ENCODE results near the gene ATG9B. TPM values are rescaled to one million over a fixed set of nuclear protein-coding genes. Genes with fewer than 3 reads are reported as not detected.

Gene ATG9B
- polyA plus RNA-seq, 2 of the 4 experiments (the other 2 are of a cell fraction), result 0.06 to 0.23 TPM

DNA sequence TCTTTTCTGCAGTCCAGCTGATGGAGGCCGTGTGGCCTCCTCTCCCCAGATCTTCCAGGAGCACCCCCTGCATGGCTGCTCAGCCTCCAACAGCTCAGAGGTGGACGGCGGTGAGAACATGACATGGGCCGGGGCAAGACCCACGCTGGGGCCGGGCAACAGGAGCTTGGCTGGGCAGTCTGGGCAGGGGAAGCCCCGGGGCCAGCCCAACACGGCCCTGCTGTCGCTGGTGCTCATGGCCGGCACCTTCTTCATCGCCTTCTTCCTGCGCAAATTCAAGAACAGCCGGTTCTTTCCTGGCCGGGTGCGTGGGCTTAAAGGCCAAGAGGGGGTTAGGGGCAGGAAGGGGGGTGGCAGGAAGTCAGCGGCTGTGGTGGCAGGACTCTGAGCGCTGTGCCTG, 49.7 kb upstream of the ATG9B start:
- ChIA-PET POLR2A (no interaction called here), CTCF (interaction anchor here (1.2 to 27.1 kb wide), 3 partner anchors 11 to 63 kb away, joined by 3 to 412 read pairs (median 64); no protein-coding TSS in a partner anchor)
- H3K4me3 ChIP-seq, result no peak overlapping the region
- no peak for FAIRE-seq
- no peak overlapping the region for H3K4me2 ChIP-seq
- H3K4me1 ChIP-seq, result peaks cover 24% of the 10 kb centered on the region; the same call in 2 of the 3 replicates
- H3K9me3 ChIP-seq, result no peaks in the 10 kb centered on the region
- no peak for DNase-seq (ENCODE audit: low read depth in 1 of 2, low spot score in 1 of 2)
- no peak for ATAC-seq
- no peak overlapping the region for H3K27ac ChIP-seq
- TF ChIP-seq, protein P1, sequence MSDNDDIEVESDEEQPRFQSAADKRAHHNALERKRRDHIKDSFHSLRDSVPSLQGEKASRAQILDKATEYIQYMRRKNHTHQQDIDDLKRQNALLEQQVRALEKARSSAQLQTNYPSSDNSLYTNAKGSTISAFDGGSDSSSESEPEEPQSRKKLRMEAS (IDR thresholded peaks at IDR 0.05), result no peak
- TF ChIP-seq, protein P2, sequence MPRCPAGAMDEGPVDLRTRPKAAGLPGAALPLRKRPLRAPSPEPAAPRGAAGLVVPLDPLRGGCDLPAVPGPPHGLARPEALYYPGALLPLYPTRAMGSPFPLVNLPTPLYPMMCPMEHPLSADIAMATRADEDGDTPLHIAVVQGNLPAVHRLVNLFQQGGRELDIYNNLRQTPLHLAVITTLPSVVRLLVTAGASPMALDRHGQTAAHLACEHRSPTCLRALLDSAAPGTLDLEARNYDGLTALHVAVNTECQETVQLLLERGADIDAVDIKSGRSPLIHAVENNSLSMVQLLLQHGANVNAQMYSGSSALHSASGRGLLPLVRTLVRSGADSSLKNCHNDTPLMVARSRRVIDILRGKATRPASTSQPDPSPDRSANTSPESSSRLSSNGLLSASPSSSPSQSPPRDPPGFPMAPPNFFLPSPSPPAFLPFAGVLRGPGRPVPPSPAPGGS (IDR thresholded peaks at IDR 0.05), result no peak
- no peak for TF ChIP-seq EP300 (IDR thresholded peaks at IDR 0.05)
- TF ChIP-seq ZSCAN20 (CRISPR knock-in tag; IDR thresholded peaks at IDR 0.05), result no peak
- TF ChIP-seq KDM5A (IDR thresholded peaks at IDR 0.05), result no peak
- no peak for TF ChIP-seq EHMT2 (IDR thresholded peaks at IDR 0.05; ENCODE audit: low read depth)
- no peak for TF ChIP-seq RFX5 (IDR thresholded peaks at IDR 0.05)
- TF ChIP-seq ZNF302 (CRISPR knock-in tag; IDR thresholded peaks at IDR 0.05), result no peak
- TF ChIP-seq, protein P3, sequence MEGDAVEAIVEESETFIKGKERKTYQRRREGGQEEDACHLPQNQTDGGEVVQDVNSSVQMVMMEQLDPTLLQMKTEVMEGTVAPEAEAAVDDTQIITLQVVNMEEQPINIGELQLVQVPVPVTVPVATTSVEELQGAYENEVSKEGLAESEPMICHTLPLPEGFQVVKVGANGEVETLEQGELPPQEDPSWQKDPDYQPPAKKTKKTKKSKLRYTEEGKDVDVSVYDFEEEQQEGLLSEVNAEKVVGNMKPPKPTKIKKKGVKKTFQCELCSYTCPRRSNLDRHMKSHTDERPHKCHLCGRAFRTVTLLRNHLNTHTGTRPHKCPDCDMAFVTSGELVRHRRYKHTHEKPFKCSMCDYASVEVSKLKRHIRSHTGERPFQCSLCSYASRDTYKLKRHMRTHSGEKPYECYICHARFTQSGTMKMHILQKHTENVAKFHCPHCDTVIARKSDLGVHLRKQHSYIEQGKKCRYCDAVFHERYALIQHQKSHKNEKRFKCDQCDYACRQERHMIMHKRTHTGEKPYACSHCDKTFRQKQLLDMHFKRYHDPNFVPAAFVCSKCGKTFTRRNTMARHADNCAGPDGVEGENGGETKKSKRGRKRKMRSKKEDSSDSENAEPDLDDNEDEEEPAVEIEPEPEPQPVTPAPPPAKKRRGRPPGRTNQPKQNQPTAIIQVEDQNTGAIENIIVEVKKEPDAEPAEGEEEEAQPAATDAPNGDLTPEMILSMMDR (IDR thresholded peaks at IDR 0.05), result no peak
- TF ChIP-seq PHF8 (IDR thresholded peaks at IDR 0.05; ENCODE audit: borderline replicate concordance, low read depth), result no peak
- TF ChIP-seq, protein P4, sequence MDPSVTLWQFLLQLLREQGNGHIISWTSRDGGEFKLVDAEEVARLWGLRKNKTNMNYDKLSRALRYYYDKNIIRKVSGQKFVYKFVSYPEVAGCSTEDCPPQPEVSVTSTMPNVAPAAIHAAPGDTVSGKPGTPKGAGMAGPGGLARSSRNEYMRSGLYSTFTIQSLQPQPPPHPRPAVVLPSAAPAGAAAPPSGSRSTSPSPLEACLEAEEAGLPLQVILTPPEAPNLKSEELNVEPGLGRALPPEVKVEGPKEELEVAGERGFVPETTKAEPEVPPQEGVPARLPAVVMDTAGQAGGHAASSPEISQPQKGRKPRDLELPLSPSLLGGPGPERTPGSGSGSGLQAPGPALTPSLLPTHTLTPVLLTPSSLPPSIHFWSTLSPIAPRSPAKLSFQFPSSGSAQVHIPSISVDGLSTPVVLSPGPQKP (IDR thresholded peaks at IDR 0.05; ENCODE audit: low read depth, low read length), result no peak
- TF ChIP-seq ZC3H11A (IDR thresholded peaks at IDR 0.05), result no peak
- TF ChIP-seq CHD4 (IDR thresholded peaks at IDR 0.05; ENCODE audit: borderline replicate concordance), result no peak
- no peak for TF ChIP-seq FOSL2 (IDR thresholded peaks at IDR 0.05)
- TF ChIP-seq FOSL2 (CRISPR knock-in tag; IDR thresholded peaks at IDR 0.05), result no peak
- TF ChIP-seq NR3C1 (IDR thresholded peaks at IDR 0.05), result no peak
- TF ChIP-seq, protein P5, sequence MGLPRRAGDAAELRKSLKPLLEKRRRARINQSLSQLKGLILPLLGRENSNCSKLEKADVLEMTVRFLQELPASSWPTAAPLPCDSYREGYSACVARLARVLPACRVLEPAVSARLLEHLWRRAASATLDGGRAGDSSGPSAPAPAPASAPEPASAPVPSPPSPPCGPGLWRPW (IDR thresholded peaks at IDR 0.05), result no peak
- no peak for TF ChIP-seq HEYL (CRISPR knock-in tag; IDR thresholded peaks at IDR 0.05)
- TF ChIP-seq, protein P6, sequence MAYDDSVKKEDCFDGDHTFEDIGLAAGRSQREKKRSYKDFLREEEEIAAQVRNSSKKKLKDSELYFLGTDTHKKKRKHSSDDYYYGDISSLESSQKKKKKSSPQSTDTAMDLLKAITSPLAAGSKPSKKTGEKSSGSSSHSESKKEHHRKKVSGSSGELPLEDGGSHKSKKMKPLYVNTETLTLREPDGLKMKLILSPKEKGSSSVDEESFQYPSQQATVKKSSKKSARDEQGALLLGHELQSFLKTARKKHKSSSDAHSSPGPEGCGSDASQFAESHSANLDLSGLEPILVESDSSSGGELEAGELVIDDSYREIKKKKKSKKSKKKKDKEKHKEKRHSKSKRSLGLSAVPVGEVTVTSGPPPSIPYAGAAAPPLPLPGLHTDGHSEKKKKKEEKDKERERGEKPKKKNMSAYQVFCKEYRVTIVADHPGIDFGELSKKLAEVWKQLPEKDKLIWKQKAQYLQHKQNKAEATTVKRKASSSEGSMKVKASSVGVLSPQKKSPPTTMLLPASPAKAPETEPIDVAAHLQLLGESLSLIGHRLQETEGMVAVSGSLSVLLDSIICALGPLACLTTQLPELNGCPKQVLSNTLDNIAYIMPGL (CRISPR knock-in tag; IDR thresholded peaks at IDR 0.05; ENCODE audit: borderline replicate concordance), result no peak
- TF ChIP-seq CBX2 (IDR thresholded peaks at IDR 0.05; ENCODE audit: borderline replicate concordance, low read depth), result no peak
- no peak for TF ChIP-seq HOXA7 (CRISPR knock-in tag; IDR thresholded peaks at IDR 0.05)
- 96% methylated on average over 17 of the region's 17 CpGs for WGBS (ENCODE audit: missing lambda C conversion rate)

Data from A549 (cell line).